Suppressor macrophage treated with lipopolysaccharide for 4 hours (primary cell): Measurements from ENCODE around the gene PTH2R.
"Not testable (repeated sequence)": the region's sequence is repeated elsewhere in the genome, so short reads cannot be mapped to it uniquely, and the experiment has no call there.

Source experiments
- DNase-seq: peaks from one replicate; pipeline ENCODE4 v3.0.0-alpha.2; 2020

PTH2R gene

GRCh38 chr2:208392300-208392699, 14.3 kb upstream of the PTH2R start:
- no peak for DNase-seq

- not testable (repeated sequence) for DNase-seq
Measured at GRCh38 chr2:208396796-208397195, 9.8 kb upstream of the PTH2R start.

GRCh38 chr2:208399201-208399600, 7.4 kb upstream of the PTH2R start:
- no peak for DNase-seq

GRCh38 chr2:208407667-208408066, 1.1 kb downstream of the PTH2R start:
- no peak for DNase-seq

GRCh38 chr2:208413931-208414330, 7.3 kb downstream of the PTH2R start:
- DNase-seq, result no peak

- no peak for DNase-seq
Measured at GRCh38 chr2:208415255-208415654, 8.7 kb downstream of the PTH2R start.

- no peak for DNase-seq
Measured at GRCh38 chr2:208415897-208416296, 9.3 kb downstream of the PTH2R start.

GRCh38 chr2:208426412-208427045, 19.9 kb downstream of the PTH2R start:
- DNase-seq, result no peak

- no peak for DNase-seq
Measured at GRCh38 chr2:208437755-208438154, 31.2 kb downstream of the PTH2R start.

- DNase-seq, result no peak
Measured at GRCh38 chr2:208440716-208441115, 34.1 kb downstream of the PTH2R start.

- no peak for DNase-seq
Measured at GRCh38 chr2:208441951-208442350, 35.4 kb downstream of the PTH2R start.

GRCh38 chr2:208447447-208447846, 40.9 kb downstream of the PTH2R start:
- not testable (repeated sequence) for DNase-seq

- DNase-seq, result no peak
Measured at GRCh38 chr2:208451061-208451460, 44.5 kb downstream of the PTH2R start.

- DNase-seq, result no peak
Measured at GRCh38 chr2:208454861-208455260, 48.3 kb downstream of the PTH2R start.

GRCh38 chr2:208463721-208464120, 57.1 kb downstream of the PTH2R start:
- DNase-seq, result no peak

- no peak for DNase-seq
Measured at GRCh38 chr2:208464205-208464604, 57.6 kb downstream of the PTH2R start.

- DNase-seq, result peak; percentile 67
Measured at GRCh38 chr2:208466151-208466919, 59.7 kb downstream of the PTH2R start.

- DNase-seq, result no peak
Measured at GRCh38 chr2:208466920-208467298, 60.3 kb downstream of the PTH2R start.

- no peak for DNase-seq
Measured at GRCh38 chr2:208467564-208467963, 61.0 kb downstream of the PTH2R start.

- DNase-seq, result no peak
Measured at GRCh38 chr2:208477741-208478140, 71.1 kb downstream of the PTH2R start.

GRCh38 chr2:208479342-208479741, 72.8 kb downstream of the PTH2R start:
- DNase-seq, result no peak

GRCh38 chr2:208481945-208482344, 75.4 kb downstream of the PTH2R start:
- not testable (repeated sequence) for DNase-seq

GRCh38 chr2:208482453-208483015, 75.9 kb downstream of the PTH2R start:
- peak; percentile 63 for DNase-seq

- no peak for DNase-seq
Measured at GRCh38 chr2:208485390-208485789, 78.8 kb downstream of the PTH2R start.
